Peyer's patch (tissue), 4 donors: ENCODE results near the gene CACNA1S. TPM values are rescaled to one million over a fixed set of nuclear protein-coding genes. Genes with fewer than 3 reads are reported as not detected.

Experiments
- DNase-seq, 3 donors: peaks; one replicate each; pipeline ENCODE4 v3.0.0-alpha.2; 2017 to 2019
- H3K27ac ChIP-seq, 4 donors: fragments of 200-600 bp; sonication (generic); one replicate each; pipeline ENCODE4 v1.5.1; 2016 to 2019
- H3K27me3 ChIP-seq, 2 donors: fragments of 200-600 bp; sonication (generic); one replicate each; pipeline ENCODE4 v1.5.1; 2019
- H3K36me3 ChIP-seq, 3 donors: fragments of 200-600 bp; sonication (generic); one replicate each; pipeline ENCODE4 v1.5.1; 2016 to 2019
- H3K4me1 ChIP-seq, 4 donors: fragments of 200-600 bp; sonication (generic); one replicate each; pipeline ENCODE4 v1.5.1; 2016 to 2019
- H3K4me3 ChIP-seq, 4 donors: fragments of 200-600 bp; sonication (generic); 1 replicate in 3 of 4; 2 replicates in 1 of 4; pipeline ENCODE4 v1.5.1; 2016 to 2019; ENCODE audit warnings: mild to moderate bottlenecking in 1 of 4
- H3K9me3 ChIP-seq, 4 donors: fragments of 200-600 bp; sonication (generic); one replicate each; pipeline ENCODE4 v1.5.1; 2016 to 2019; ENCODE audit warnings: mild to moderate bottlenecking in 1 of 4
- CTCF ChIP-seq, 6 experiments: fragments of 450-650 bp in 4 of 6; fragments of 200-600 bp in 2 of 6; sonication (generic) in 1 of 6; IDR thresholded peaks; one replicate each; pipeline ENCODE4 v1.5.1; 2017 to 2019; ENCODE audit warnings: antibody characterized with exemption in 6 of 6, mild to moderate bottlenecking in 3 of 6, moderate library complexity in 1 of 6
- POLR2A ChIP-seq, 2 donors: fragments of 450-650 bp; IDR thresholded peaks; one replicate each; pipeline ENCODE4 v1.5.1; 2017; ENCODE audit warnings: antibody characterized with exemption in 2 of 2, mild to moderate bottlenecking in 2 of 2, moderate library complexity in 2 of 2
- total RNA-seq, 4 donors: library from RNA; depleted of rRNA; stranded (reverse); fragments of >200 nt; gene quantifications; one replicate each; pipeline ENCODE4 v1.1.0, GENCODE V29; 2016

The CACNA1S gene
- total RNA-seq, 4 donors from 2014 or later = not detected

GRCh38 chr1:201023517-201023902 lies 88.7 kb downstream of the CACNA1S start, which contains the start of gene KIF21B:
Gene KIF21B (minus strand): TSS chr1:201023714. CDS start chr1:201023383, 331 bp downstream.
- H3K4me1 ChIP-seq = peaks cover 0 to 71% (median 41%) of the 10 kb centered on the region in 4 donors

DNA sequence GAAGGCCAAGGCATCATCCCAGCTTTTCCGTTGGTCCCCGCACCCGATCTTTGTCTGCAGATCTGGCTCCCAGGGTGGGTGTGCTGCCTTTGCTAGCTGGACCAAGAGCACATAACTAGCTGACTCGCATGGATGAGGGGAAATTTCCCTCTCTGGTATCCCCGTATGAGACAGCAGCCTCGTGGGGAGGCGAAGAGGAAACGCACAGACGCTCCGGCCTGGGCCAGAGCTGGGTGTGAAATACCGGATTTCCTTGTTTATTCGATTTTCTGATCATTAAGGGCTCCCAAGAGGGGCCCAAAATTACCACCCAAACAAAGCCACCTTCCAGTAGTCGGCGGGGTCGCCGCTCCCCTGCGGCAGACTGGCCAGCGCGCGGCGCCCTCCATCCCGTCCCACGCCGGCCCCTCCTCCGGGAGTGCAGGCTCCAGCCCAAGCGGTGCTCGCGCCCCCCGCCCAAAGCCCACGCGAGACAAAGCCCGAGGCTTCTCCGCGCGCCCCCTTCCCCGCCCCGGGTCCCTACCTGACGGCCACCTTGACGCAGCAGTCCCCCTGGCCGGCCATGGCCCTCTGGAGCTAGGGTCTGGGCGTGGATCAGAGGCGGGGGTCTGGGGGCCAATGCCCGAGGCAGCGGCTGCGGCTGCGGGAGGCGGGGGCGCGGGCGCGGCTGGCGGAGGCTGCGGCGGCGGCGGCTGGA lies 89.3 kb downstream of the CACNA1S start:
- Histone ChIP-seq H3K27ac (peak overlapping the region; percentile 63 to 89 (median 76)), H3K4me3 (peak overlapping the region; percentile 62 to 84 (median 81)), H3K36me3 (no peaks in the 10 kb centered on the region), H3K9me3 (no peaks in the 10 kb centered on the region), H3K27me3 (no peaks in the 10 kb centered on the region), H3K4me1 (peaks cover 0 to 70% (median 41%) of the 10 kb centered on the region in 4 donors)
- no peak for TF ChIP-seq POLR2A (IDR thresholded peaks at IDR 0.05)
- no peak for TF ChIP-seq CTCF (IDR thresholded peaks at IDR 0.05)
- peak in 1 of 3 donors; percentile 43 for DNase-seq

More at GRCh38 chr1:201023517-201023902, 88.7 kb downstream of the CACNA1S start, which contains the start of gene KIF21B:
- H3K4me3 ChIP-seq = peak within 1 kb of the TSS; percentile 62 to 84 (median 81)
- no peaks in the 10 kb centered on the region for H3K27me3 ChIP-seq
- H3K9me3 ChIP-seq = no peaks in the 10 kb centered on the region
- H3K36me3 ChIP-seq = no peaks in the 10 kb centered on the region
- TF ChIP-seq POLR2A (IDR thresholded peaks at IDR 0.05) (peak in 1 of 2 donors; percentile 50), CTCF (IDR thresholded peaks at IDR 0.05) (no peak)
- peak within 1 kb of the TSS; percentile 63 to 89 (median 76) for H3K27ac ChIP-seq
- DNase-seq = peak; percentile 92 to 96 (median 93)

GRCh38 chr1:201022493-201022819 lies 89.8 kb downstream of the CACNA1S start:
- H3K9me3 ChIP-seq = no peaks in the 10 kb centered on the region
- peak overlapping the region; percentile 62 to 84 (median 81) for H3K4me3 ChIP-seq
- H3K27ac ChIP-seq = peak overlapping the region; percentile 63 to 89 (median 76)
- H3K27me3 ChIP-seq = no peaks in the 10 kb centered on the region
- no peaks in the 10 kb centered on the region for H3K36me3 ChIP-seq
- TF ChIP-seq CTCF (IDR thresholded peaks at IDR 0.05) (no peak), POLR2A (IDR thresholded peaks at IDR 0.05) (no peak)
- peaks cover 0 to 70% (median 43%) of the 10 kb centered on the region in 4 donors for H3K4me1 ChIP-seq
- no peak for DNase-seq

DNA sequence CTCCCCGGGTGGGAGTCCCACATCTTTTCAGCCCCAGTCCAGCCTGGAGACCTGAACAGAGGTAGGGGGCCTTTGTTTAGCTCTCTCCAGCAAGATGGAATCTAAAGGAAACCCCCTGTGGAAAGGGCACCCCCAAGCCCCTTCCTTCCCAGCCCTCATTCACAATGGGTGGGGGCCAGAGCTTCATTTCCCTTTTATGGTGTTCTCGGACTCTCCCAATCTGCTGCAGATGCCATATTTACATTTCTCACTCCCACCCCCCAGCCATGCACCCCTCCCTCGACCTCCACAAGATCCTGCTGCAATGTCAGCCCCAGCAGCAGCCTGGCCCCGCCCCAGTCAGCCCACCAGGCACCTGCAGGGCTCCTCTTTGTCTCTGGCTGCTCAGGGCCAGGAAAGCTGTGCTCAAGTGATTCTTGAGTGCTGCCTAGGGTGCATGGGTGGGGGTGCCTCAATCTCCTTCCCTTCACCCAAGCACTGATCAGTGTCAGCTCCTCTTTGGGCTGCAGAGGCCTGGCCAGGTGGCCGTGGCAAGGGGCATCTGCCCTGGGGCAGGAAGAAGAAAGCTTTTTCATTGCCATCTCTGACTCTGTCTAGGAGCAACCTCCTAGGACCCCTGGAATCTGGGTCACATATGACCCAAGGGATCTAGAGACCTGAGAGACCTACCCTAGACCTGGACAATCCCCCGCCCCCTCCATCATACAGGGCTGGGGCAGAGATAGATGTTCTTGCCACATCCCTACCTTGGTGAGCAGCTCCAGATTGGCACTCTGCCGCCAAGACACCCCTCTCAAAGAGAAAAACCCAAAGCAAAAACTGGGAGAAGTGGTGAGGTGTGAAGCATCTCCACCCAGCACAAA lies 90.4 kb downstream of the CACNA1S start:
- H3K27me3 ChIP-seq = no peaks in the 10 kb centered on the region
- peaks cover 0 to 72% (median 41%) of the 10 kb centered on the region in 4 donors for H3K4me1 ChIP-seq
- H3K36me3 ChIP-seq = no peaks in the 10 kb centered on the region
- peak overlapping the region; percentile 62 to 84 (median 81) for H3K4me3 ChIP-seq
- H3K27ac ChIP-seq = peak overlapping the region; percentile 63 to 89 (median 76)
- TF ChIP-seq CTCF (IDR thresholded peaks at IDR 0.05) (no peak), POLR2A (IDR thresholded peaks at IDR 0.05) (no peak)
- peak in 1 of 3 donors; percentile 33 for DNase-seq
- H3K9me3 ChIP-seq = no peaks in the 10 kb centered on the region

DNA sequence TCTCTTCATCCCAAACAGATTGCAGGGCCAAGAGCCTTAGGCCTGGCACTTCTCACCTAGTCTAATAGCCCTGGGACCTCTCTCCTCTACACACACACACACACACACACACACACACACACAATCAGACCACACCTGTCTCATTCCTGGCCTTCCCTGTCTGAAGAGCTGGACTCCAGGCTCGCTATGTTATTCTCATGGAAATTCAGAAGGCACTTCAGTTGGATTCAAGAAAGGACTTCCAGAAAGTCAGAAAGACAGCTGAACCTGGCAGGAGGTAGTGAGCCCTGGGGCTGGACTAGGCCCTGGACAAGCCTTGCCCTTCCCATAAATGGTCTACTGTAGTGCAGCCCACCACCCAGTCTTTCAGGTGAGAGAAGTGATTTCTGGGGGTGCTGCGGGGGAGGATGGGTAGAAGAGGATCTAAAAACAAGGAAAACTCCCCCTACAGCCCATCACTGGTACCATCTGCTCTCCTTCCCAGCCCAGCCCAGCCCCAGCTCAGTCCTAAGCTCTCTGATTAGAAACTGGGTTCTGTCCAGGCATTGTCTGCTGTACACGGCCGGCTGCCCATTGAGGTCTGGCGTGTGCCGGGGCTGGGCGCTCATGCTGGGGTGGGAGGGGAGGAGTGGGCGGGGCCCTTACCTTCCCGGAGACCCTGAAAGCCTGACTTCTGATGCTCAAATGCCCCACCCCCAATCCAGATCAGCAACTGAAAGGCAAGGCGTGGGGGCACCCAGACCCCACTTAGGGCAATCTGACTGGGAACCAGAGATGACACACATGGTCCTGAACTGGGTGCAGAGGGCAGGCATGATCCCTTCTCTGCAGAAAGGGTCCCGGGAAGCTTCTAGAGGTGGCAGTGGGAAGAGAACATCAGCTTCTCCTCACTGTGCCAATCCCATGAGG lies 91.3 kb downstream of the CACNA1S start:
- Histone ChIP-seq H3K36me3 (no peaks in the 10 kb centered on the region), H3K9me3 (no peaks in the 10 kb centered on the region), H3K4me3 (no peak overlapping the region), H3K27ac (peak overlapping the region; percentile 63 to 89 (median 76)), H3K27me3 (no peaks in the 10 kb centered on the region), H3K4me1 (peaks cover 0 to 72% (median 45%) of the 10 kb centered on the region in 4 donors)
- peak; percentile 4 to 29 (median 22) for TF ChIP-seq CTCF (IDR thresholded peaks at IDR 0.05)
- TF ChIP-seq POLR2A (IDR thresholded peaks at IDR 0.05) = no peak
- DNase-seq = peak in 2 of 3 donors; percentile 61 to 68
